NCI-H146 (cell line): Measurements from ENCODE around the gene SH3RF1.

ENCODE experiments used
- DNase-seq: peaks from one replicate; lab custom pipeline; 2025; lab: John Stamatoyannopoulos, UW

SH3RF1 gene

GRCh38 chr4:169163495-169163894, 107.3 kb downstream of the SH3RF1 start:
- DNase-seq = no peak

GRCh38 chr4:169160825-169161224, 109.9 kb downstream of the SH3RF1 start:
- no peak for DNase-seq

GRCh38 chr4:169159624-169160171, 111.1 kb downstream of the SH3RF1 start:
- DNase-seq = no peak

GRCh38 chr4:169158861-169159260, 111.9 kb downstream of the SH3RF1 start:
- DNase-seq = no peak

GRCh38 chr4:169158046-169158445, 112.7 kb downstream of the SH3RF1 start:
- no peak for DNase-seq

GRCh38 chr4:169156392-169156791, 114.4 kb downstream of the SH3RF1 start:
- DNase-seq = no peak

GRCh38 chr4:169154121-169154520, 116.6 kb downstream of the SH3RF1 start:
- DNase-seq = no peak

GRCh38 chr4:169153481-169154087, 117.2 kb downstream of the SH3RF1 start:
- DNase-seq = no peak

GRCh38 chr4:169152899-169153298, 117.9 kb downstream of the SH3RF1 start:
- DNase-seq = no peak

- DNase-seq = no peak
Observed at GRCh38 chr4:169152098-169152497, 118.7 kb downstream of the SH3RF1 start.

- no peak for DNase-seq
Observed at GRCh38 chr4:169151671-169152070, 119.1 kb downstream of the SH3RF1 start.

GRCh38 chr4:169150806-169151205, 120.0 kb downstream of the SH3RF1 start:
- DNase-seq = no peak

GRCh38 chr4:169148885-169149284, 121.9 kb downstream of the SH3RF1 start:
- no peak for DNase-seq

- DNase-seq = no peak
Observed at GRCh38 chr4:169147191-169147590, 123.6 kb downstream of the SH3RF1 start.

GRCh38 chr4:169144061-169144600, 126.6 kb downstream of the SH3RF1 start:
- DNase-seq = no peak

GRCh38 chr4:169143335-169143734, 127.4 kb downstream of the SH3RF1 start:
- no peak for DNase-seq

GRCh38 chr4:169142906-169143305, 127.8 kb downstream of the SH3RF1 start:
- DNase-seq = no peak

- no peak for DNase-seq
Observed at GRCh38 chr4:169142391-169142790, 128.4 kb downstream of the SH3RF1 start.

GRCh38 chr4:169139021-169139420, 131.7 kb downstream of the SH3RF1 start:
- no peak for DNase-seq

- no peak for DNase-seq
Observed at GRCh38 chr4:169137558-169137920, 133.2 kb downstream of the SH3RF1 start.

- DNase-seq = no peak
Observed at GRCh38 chr4:169136796-169137557, 133.8 kb downstream of the SH3RF1 start.

GRCh38 chr4:169136330-169136729, 134.4 kb downstream of the SH3RF1 start:
- no peak for DNase-seq

- DNase-seq = no peak
Observed at GRCh38 chr4:169135776-169136175, 135.0 kb downstream of the SH3RF1 start.
